AG04450 (cell line): ENCODE data around the gene FOXS1. TPM values are rescaled to one million over a fixed set of nuclear protein-coding genes. Genes with fewer than 3 reads are reported as not detected.

Experiments used
- CTCF ChIA-PET: fragments of 300-600, 350-600 bp; formaldehyde crosslinking; extraction: SDS; loops from one replicate; lab custom pipeline; 2022; ENCODE audit warnings: antibody characterized with exemption, inconsistent platforms; lab: Charles Lee
- POLR2A ChIA-PET: fragments of 350-600 bp; formaldehyde crosslinking; extraction: SDS; loops from one replicate; lab custom pipeline; 2021; ENCODE audit warnings: antibody characterized with exemption, inconsistent platforms; lab: Yijun Ruan, JAX
- DNase-seq: peaks from one replicate; pipeline ENCODE4 v3.0.0-alpha.2; 2011; ENCODE audit warnings: low read depth, low spot score
- H3K27ac ChIP-seq: one replicate; pipeline ENCODE4 v1.5.1; 2012; ENCODE audit warnings: low read depth, low read length, control low read depth
- H3K27me3 ChIP-seq: one replicate; pipeline ENCODE4 v1.6.0; 2012; ENCODE audit warnings: low read length; ENCODE audit not compliant: control insufficient read depth, insufficient read depth
- H3K4me3 ChIP-seq: 2 replicates; pipeline ENCODE4 v1.5.1; 2011; ENCODE audit warnings: mild to moderate bottlenecking, low read depth, low read length, control low read depth
- H3K9me3 ChIP-seq: 2 replicates; pipeline ENCODE4 v1.5.1; 2012; ENCODE audit warnings: low read length; ENCODE audit not compliant: control insufficient read depth, insufficient read depth
- polyA plus RNA-seq: library from polyadenylated mRNA; depleted of rRNA; stranded (reverse); fragments of >200 nt; gene quantifications from 2 replicates; pipeline ENCODE4 v1.2.3, GENCODE V29; 2011
- TF ChIP-seq, protein P1 (sequence below): IDR thresholded peaks from 2 replicates; pipeline ENCODE4 v1.5.1; 2011; ENCODE audit warnings: low read depth, low read length, control low read depth, inconsistent platforms

FOXS1 gene
- polyA plus RNA-seq, 1 experiment = not detected

DNA sequence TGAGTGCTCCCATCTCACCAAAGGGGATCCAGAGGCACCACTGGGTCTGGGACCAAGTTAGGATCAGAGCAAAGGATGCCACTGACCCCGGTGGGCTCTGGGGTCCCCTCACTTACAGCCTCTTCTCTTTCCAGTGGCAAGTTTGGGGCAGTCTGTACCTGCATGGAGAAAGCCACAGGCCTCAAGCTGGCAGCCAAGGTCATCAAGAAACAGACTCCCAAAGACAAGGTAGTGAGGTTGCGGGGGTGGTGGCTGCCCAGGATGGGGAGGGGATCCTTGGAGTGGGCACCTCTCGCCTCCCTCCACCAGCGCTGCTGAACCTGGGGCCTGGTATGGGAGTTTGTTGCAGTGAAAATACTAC is 21.3 kb downstream of the FOXS1 start:
- CTCF ChIA-PET = interaction anchor here (1.2 to 6.7 kb wide), 6 partner anchors 21 to 206 kb away, joined by 3 to 73 read pairs (median 14); partner anchors contain the start of genes FOXS1 and PDRG1

DNA sequence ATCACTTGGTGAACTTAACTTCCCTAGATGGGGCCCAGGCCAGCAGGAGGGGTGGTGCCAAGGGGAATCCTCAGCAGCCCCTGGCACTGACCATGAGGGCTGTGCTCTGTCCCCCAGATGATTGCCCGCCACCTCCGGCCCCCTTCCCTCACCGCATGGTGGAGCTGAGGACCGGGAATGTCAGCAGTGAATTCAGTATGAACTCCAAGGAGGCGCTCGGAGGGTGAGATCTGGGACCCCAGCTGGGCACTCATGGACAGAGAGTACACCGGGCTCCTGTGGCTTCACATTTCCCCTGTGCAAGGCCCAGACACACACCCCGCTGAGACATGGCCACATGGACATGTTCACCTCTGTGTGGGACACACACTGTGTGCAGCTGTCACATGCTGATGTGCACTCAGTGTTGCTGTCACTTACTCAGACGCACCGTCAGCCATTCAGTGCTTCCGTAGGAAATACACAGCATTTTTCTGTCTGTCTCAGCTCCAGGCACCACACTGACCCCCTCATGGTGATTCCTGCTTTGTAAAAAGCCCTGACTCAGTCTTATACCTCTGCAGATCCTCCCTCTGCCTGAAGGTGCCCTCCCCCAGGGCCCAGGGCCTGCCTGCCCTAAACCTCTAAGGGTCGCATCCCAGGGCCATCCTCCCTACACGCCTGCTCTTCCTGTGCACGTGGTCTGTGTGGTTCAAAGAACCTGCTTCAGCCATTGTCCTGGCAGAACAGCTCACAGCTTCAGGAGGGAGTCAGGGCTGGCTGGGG is 21.9 kb downstream of the FOXS1 start:
- Histone ChIP-seq H3K4me3 (no peak overlapping the region), H3K27me3 (peaks cover 4% of the 10 kb centered on the region), H3K27ac (no peak overlapping the region), H3K9me3 (no peaks in the 10 kb centered on the region)
- CTCF ChIA-PET = interaction anchor here (0.6 to 6.7 kb wide), 37 partner anchors 9 to 831 kb away, joined by 3 to 73 read pairs (median 5); partner anchors contain the start of genes FOXS1 and PDRG1
- TF ChIP-seq, protein P1, sequence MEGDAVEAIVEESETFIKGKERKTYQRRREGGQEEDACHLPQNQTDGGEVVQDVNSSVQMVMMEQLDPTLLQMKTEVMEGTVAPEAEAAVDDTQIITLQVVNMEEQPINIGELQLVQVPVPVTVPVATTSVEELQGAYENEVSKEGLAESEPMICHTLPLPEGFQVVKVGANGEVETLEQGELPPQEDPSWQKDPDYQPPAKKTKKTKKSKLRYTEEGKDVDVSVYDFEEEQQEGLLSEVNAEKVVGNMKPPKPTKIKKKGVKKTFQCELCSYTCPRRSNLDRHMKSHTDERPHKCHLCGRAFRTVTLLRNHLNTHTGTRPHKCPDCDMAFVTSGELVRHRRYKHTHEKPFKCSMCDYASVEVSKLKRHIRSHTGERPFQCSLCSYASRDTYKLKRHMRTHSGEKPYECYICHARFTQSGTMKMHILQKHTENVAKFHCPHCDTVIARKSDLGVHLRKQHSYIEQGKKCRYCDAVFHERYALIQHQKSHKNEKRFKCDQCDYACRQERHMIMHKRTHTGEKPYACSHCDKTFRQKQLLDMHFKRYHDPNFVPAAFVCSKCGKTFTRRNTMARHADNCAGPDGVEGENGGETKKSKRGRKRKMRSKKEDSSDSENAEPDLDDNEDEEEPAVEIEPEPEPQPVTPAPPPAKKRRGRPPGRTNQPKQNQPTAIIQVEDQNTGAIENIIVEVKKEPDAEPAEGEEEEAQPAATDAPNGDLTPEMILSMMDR = no peak
- POLR2A ChIA-PET = interaction anchor here (1.1 kb wide), 1 partner anchor 128 kb away, joined by 4 read pairs; the partner anchor contains the start of gene PDRG1
- DNase-seq = no peak

More for the DNA sequence above, 21.3 kb downstream of the FOXS1 start:
- H3K9me3 ChIP-seq = no peaks in the 10 kb centered on the region
- POLR2A ChIA-PET = no interaction called here
- H3K27me3 ChIP-seq = peaks cover 4% of the 10 kb centered on the region
- no peak overlapping the region for H3K27ac ChIP-seq
- no peak overlapping the region for H3K4me3 ChIP-seq
- DNase-seq = no peak
- TF ChIP-seq, protein P1 = no peak

DNA sequence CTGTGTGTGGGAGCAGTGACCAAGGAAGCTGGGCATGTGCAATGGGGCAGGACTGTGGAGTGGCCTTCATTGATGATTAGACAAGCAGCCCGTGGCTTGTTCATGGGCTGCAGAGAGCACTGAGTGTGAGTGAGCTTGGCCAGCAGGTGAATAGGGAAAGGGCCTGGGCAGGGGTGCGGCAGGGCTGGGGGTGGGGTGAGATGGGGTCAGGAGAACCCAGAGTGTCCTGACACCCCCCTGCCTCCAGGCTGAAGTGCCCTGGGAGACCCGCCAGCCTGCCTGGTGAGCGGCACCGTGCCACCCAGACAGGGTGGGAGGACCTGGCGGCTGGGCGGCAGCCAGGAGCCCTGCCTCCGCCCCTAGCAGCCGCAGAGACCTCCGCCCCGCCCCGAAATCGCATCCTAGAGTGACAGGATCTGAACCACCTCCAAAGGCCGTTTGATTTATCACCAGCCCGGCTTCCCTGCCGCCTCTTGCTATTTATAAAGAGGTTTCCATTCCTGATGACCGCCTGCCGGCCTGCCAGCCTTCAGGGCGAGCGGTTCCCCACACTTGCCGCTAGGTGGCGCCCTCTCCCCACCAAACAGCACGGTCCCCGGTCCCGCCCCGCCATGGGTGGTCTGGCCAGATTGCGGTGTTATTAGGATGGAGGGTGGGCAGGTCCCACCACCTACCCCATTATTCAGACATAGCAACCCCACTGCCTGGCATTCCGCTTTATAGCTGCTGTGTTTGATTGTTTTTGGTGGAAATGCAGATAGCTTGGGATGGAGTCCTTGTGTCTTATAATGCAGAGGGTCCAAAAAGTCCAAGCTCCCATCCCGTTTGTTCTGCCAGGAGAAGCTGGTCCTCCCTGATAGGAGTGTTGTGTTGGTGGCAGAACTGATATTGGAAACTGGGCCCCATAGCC is 22.7 kb downstream of the FOXS1 start:
- CTCF ChIA-PET = interaction anchor here (0.5 to 6.7 kb wide), 38 partner anchors 9 to 832 kb away, joined by 3 to 73 read pairs (median 4); partner anchors contain the start of genes FOXS1 and PDRG1
- H3K4me3 ChIP-seq = peak overlapping the region; percentile 13; the same call in 1 of the 2 replicates

DNA sequence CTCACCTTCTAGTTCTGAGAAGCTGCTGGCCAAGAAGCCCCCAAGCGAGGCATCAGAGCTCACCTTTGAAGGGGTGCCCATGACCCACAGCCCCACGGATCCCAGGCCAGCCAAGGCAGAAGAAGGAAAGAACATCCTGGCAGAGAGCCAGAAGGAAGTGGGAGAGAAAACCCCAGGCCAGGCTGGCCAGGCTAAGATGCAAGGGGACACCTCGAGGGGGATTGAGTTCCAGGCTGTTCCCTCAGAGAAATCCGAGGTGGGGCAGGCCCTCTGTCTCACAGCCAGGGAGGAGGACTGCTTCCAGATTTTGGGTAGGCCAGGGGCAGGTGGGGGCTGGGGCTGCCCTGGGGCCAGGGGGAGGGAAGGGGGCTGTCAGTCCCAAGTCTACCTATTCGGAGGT is 24.0 kb downstream of the FOXS1 start:
- DNase-seq = no peak
- H3K4me3 ChIP-seq = no peak overlapping the region
- POLR2A ChIA-PET = no interaction called here
- CTCF ChIA-PET = interaction anchor here (0.8 to 6.7 kb wide), 4 partner anchors 26 to 270 kb away, joined by 3 to 73 read pairs (median 10); no protein-coding TSS in a partner anchor
- TF ChIP-seq, protein P1 = no peak
- no peak overlapping the region for H3K27ac ChIP-seq
- no peaks in the 10 kb centered on the region for H3K27me3 ChIP-seq
- no peaks in the 10 kb centered on the region for H3K9me3 ChIP-seq

More for the DNA sequence above, 22.7 kb downstream of the FOXS1 start:
- Histone ChIP-seq H3K27me3 (peaks cover 2% of the 10 kb centered on the region), H3K27ac (no peak overlapping the region), H3K9me3 (no peaks in the 10 kb centered on the region)
- DNase-seq = no peak
- TF ChIP-seq, protein P1 = peak; percentile 94
- POLR2A ChIA-PET = interaction anchor here (1.1 kb wide), 1 partner anchor 129 kb away, joined by 4 read pairs; the partner anchor contains the start of gene PDRG1
